H1 (cell line): ENCODE measurements around the gene ELOVL4. TPM values are rescaled to one million over a fixed set of nuclear protein-coding genes. Genes with fewer than 3 reads are reported as not detected.

Experiments
- CTCF ChIA-PET: fragments of 300-600 bp; sonication (Branson Sonifier 250); formaldehyde crosslinking; loops from one replicate; lab custom pipeline; 2021; ENCODE audit not compliant: partially characterized antibody; lab: Charles Lee
- POLR2A ChIA-PET: fragments of 300-600 bp; sonication (Branson Sonifier 250); formaldehyde crosslinking; loops from one replicate; lab custom pipeline; 2021; ENCODE audit warnings: inconsistent platforms; ENCODE audit not compliant: partially characterized antibody; lab: Charles Lee
- DNase-seq, 2 experiments: peaks; one replicate each; pipeline versions ENCODE4 v3.0.0 to v3.0.0-alpha.2; 2010 to 2022; ENCODE audit warnings: low spot score in 2 of 2, low read depth in 1 of 2, mixed read lengths in 1 of 2
- FAIRE-seq: peaks from 2 replicates; lab custom pipeline; 2011; peaks lifted over from hg19 to GRCh38; lab: Jason Lieb, UNC
- H2AFZ ChIP-seq: 2 replicates; pipeline ENCODE4 v1.8.1; 2012; ENCODE audit warnings: low read length, inconsistent platforms
- H2AK5ac ChIP-seq: 2 replicates; pipeline ENCODE4 v1.6.1; 2013; ENCODE audit warnings: low read depth, low read length
- H2BK120ac ChIP-seq: replicated peaks from 2 replicates; pipeline ENCODE3; 2013; ENCODE audit warnings: low read depth, low read length, inconsistent platforms
- H2BK12ac ChIP-seq: 2 replicates; pipeline ENCODE4 v1.6.1; 2013; ENCODE audit warnings: low read depth, low read length
- H2BK15ac ChIP-seq: 2 replicates; pipeline ENCODE4 v1.6.1; 2013; ENCODE audit warnings: low read length
- H2BK20ac ChIP-seq: 2 replicates; pipeline ENCODE4 v1.6.1; 2013; ENCODE audit warnings: low read length
- H2BK5ac ChIP-seq: 2 replicates; pipeline ENCODE4 v1.6.1; 2013; ENCODE audit warnings: low read depth, low read length
- H3K14ac ChIP-seq: 2 replicates; pipeline ENCODE4 v1.6.1; 2013; ENCODE audit warnings: inconsistent platforms; ENCODE audit not compliant: insufficient read length
- H3K18ac ChIP-seq: 2 replicates; pipeline ENCODE4 v1.6.1; 2013; ENCODE audit warnings: low read length; ENCODE audit errors: extremely low read depth
- H3K23ac ChIP-seq: 2 replicates; pipeline ENCODE4 v1.6.1; 2013; ENCODE audit warnings: inconsistent platforms; ENCODE audit not compliant: insufficient read length
- H3K23me2 ChIP-seq: 2 replicates; pipeline ENCODE4 v1.6.1; 2013; ENCODE audit warnings: low read depth, low read length
- H3K27ac ChIP-seq: 2 replicates; pipeline ENCODE4 v1.6.1; 2011; ENCODE audit warnings: low read depth, low read length, inconsistent platforms
- H3K27me3 ChIP-seq, 4 experiments: replicated peaks in 1 of 4; 1 replicate in 1 of 4; 2 replicates in 3 of 4; pipeline versions ENCODE4 v1.6.1 to v1.8.1; 2011 to 2013; ENCODE audit warnings: low read length in 3 of 4, mild to moderate bottlenecking in 3 of 4, inconsistent platforms in 2 of 4, mixed read lengths in 2 of 4, moderate library complexity in 1 of 4; ENCODE audit not compliant: control insufficient read depth in 3 of 4, insufficient read depth in 3 of 4; ENCODE audit errors: extremely low read depth in 1 of 4
- H3K36me3 ChIP-seq, 4 experiments: 2 replicates each; pipeline versions ENCODE4 v1.6.1 to v1.8.1; 2011 to 2013; ENCODE audit warnings: mild to moderate bottlenecking in 4 of 4, low read length in 3 of 4, moderate library complexity in 2 of 4, control low read depth in 1 of 4, inconsistent platforms in 1 of 4; ENCODE audit not compliant: insufficient read depth in 4 of 4, control insufficient read depth in 2 of 4
- H3K4ac ChIP-seq: replicated peaks from 2 replicates; pipeline ENCODE3; 2013; ENCODE audit warnings: low read length, low read depth, mixed read lengths, inconsistent platforms; ENCODE audit not compliant: insufficient read length
- H3K4me1 ChIP-seq, 4 experiments: replicated peaks in 1 of 4; 1 replicate in 1 of 4; 2 replicates in 3 of 4; pipeline versions ENCODE4 v1.6.1 to v1.8.1; 2011 to 2013; ENCODE audit warnings: low read length in 3 of 4, inconsistent platforms in 2 of 4, mixed read lengths in 1 of 4; ENCODE audit not compliant: insufficient read depth in 4 of 4, control insufficient read depth in 3 of 4
- H3K4me2 ChIP-seq, 2 experiments: 2 replicates each; pipeline versions ENCODE4 v1.6.1 to v1.8.1; 2011 to 2013; ENCODE audit warnings: low read depth in 2 of 2, low read length in 2 of 2, control low read depth in 1 of 2, inconsistent platforms in 1 of 2, mild to moderate bottlenecking in 1 of 2; ENCODE audit not compliant: insufficient read depth in 1 of 2
- H3K4me3 ChIP-seq, 4 experiments: fragments of 200-600, 300-600 bp in 1 of 4; sonication (generic), shearing (Covaris generic), sonication (Bioruptor Twin) in 1 of 4; 2 replicates each; pipeline versions ENCODE4 v1.5.1 to v1.8.1; 2011 to 2016; ENCODE audit warnings: low read length in 4 of 4, low read depth in 3 of 4, control low read depth in 2 of 4, inconsistent platforms in 2 of 4, mild to moderate bottlenecking in 2 of 4, mixed read lengths in 1 of 4, moderate library complexity in 1 of 4; ENCODE audit not compliant: insufficient read depth in 2 of 4; ENCODE audit errors: extremely low read depth in 1 of 4
- H3K56ac ChIP-seq: replicated peaks from 2 replicates; pipeline ENCODE3; 2013; ENCODE audit warnings: low read depth, mild to moderate bottlenecking, mixed read lengths, low read length, inconsistent platforms; ENCODE audit not compliant: insufficient read length
- H3K79me1 ChIP-seq: 2 replicates; pipeline ENCODE4 v1.6.1; 2013; ENCODE audit warnings: low read depth, low read length, control low read depth
- H3K79me2 ChIP-seq, 2 experiments: 2 replicates each; pipeline versions ENCODE4 v1.6.1 to v1.8.1; 2012 to 2013; ENCODE audit warnings: low read length in 2 of 2, mild to moderate bottlenecking in 2 of 2, inconsistent platforms in 1 of 2; ENCODE audit not compliant: insufficient read depth in 2 of 2, control insufficient read depth in 1 of 2
- H3K9ac ChIP-seq, 4 experiments: replicated peaks in 1 of 4; 1 replicate in 1 of 4; 2 replicates in 3 of 4; pipeline versions ENCODE4 v1.6.1 to v1.8.1; 2011 to 2013; ENCODE audit warnings: low read depth in 3 of 4, low read length in 3 of 4, control low read depth in 2 of 4, mild to moderate bottlenecking in 2 of 4, moderate library complexity in 2 of 4, inconsistent platforms in 1 of 4; ENCODE audit errors: extremely low read depth in 1 of 4
- H3K9me3 ChIP-seq, 2 experiments: 2 replicates each; pipeline versions ENCODE4 v1.6.1 to v1.8.1; 2012 to 2013; ENCODE audit warnings: mild to moderate bottlenecking in 2 of 2, moderate library complexity in 2 of 2, control low read depth in 1 of 2, inconsistent platforms in 1 of 2, low read depth in 1 of 2, low read length in 1 of 2, mixed read lengths in 1 of 2; ENCODE audit not compliant: insufficient read depth in 2 of 2
- H4K20me1 ChIP-seq, 2 experiments: replicated peaks in 1 of 2; 2 replicates each; pipeline versions ENCODE3 to v1.8.1; 2011 to 2013; ENCODE audit warnings: inconsistent platforms in 2 of 2, low read length in 2 of 2, mild to moderate bottlenecking in 1 of 2; ENCODE audit not compliant: insufficient read depth in 2 of 2, control insufficient read depth in 1 of 2
- H4K5ac ChIP-seq: 2 replicates; pipeline ENCODE4 v1.6.1; 2013; ENCODE audit warnings: low read length, low read depth, mixed read lengths, inconsistent platforms; ENCODE audit not compliant: insufficient read length
- H4K8ac ChIP-seq: 2 replicates; pipeline ENCODE4 v1.8.0; 2013; ENCODE audit warnings: mild to moderate bottlenecking, moderate library complexity, low read length, inconsistent platforms; ENCODE audit not compliant: insufficient read depth; ENCODE audit errors: extremely low read depth
- H4K91ac ChIP-seq: replicated peaks from 2 replicates; pipeline ENCODE3; 2013; ENCODE audit warnings: low read length, mixed read lengths, inconsistent platforms; ENCODE audit not compliant: insufficient read length
- CEBPB ChIP-seq: IDR thresholded peaks from 2 replicates; pipeline ENCODE4 v1.6.1; 2012; ENCODE audit warnings: low read depth, low read length
- SP1 ChIP-seq: IDR thresholded peaks from 2 replicates; pipeline ENCODE4 v1.6.1; 2011; ENCODE audit warnings: low read depth, low read length
- SRF ChIP-seq: IDR thresholded peaks from 2 replicates; pipeline ENCODE4 v1.6.1; 2011; ENCODE audit warnings: mild to moderate bottlenecking, low read depth, low read length, moderate library complexity
- SUZ12 ChIP-seq: fragments of 200-600 bp; sonication (generic); IDR thresholded peaks from 2 replicates; pipeline ENCODE4 v1.6.1; 2012; ENCODE audit warnings: mild to moderate bottlenecking, inconsistent platforms, low read length, moderate library complexity, mixed read lengths
- YY1 ChIP-seq: IDR thresholded peaks from 2 replicates; pipeline ENCODE4 v1.6.1; 2011; ENCODE audit warnings: low read depth, mild to moderate bottlenecking, low read length
- WGBS, 2 experiments: shearing (Covaris generic) in 1 of 2; methylation state at CpG; one replicate each; pipeline versions ENCODE4 v1.1.6 to v1.1.7; 2013 to 2015; ENCODE audit warnings: low lambda C conversion rate in 2 of 2, mixed read lengths in 2 of 2, inconsistent platforms in 1 of 2, low coverage in 1 of 2, missing lambda C conversion rate in 1 of 2; ENCODE audit not compliant: insufficient replicate concordance in 2 of 2, insufficient coverage in 1 of 2, insufficient read length in 1 of 2; ENCODE audit errors: extremely low coverage in 1 of 2, missing lambda C conversion rate in 1 of 2; 5-methylcytosine and 5-hydroxymethylcytosine counted together
- long read RNA-seq, 2 experiments: library from RNA in 1 of 2; library from capped mRNA in 1 of 2; stranded (forward); transcript quantifications; one replicate each; pipeline ENCODE4 v2.0.0, GENCODE V29; 2021; ENCODE audit warnings: inconsistent platforms in 1 of 2
- polyA minus RNA-seq, 3 experiments: library from RNA; depleted of rRNA, polyadenylated mRNA; stranded (reverse); fragments of >200 nt; gene quantifications; 1 replicate in 2 of 3; 2 replicates in 1 of 3; pipeline ENCODE4 v1.2.3, GENCODE V29; 2011
- polyA plus RNA-seq, 7 experiments: library from polyadenylated mRNA; depleted of rRNA in 3 of 7; stranded (reverse) in 5 of 7; unstranded in 2 of 7; fragments of >200 nt in 5 of 7; fragments of 200-250 nt in 2 of 7; gene quantifications; 1 replicate in 5 of 7; 2 replicates in 1 of 7; 4 replicates in 1 of 7; pipeline versions ENCODE4 v1.2.1 to v1.2.3, GENCODE V29; 2011 to 2013; ENCODE audit warnings: missing spikeins in 2 of 7, mixed read lengths in 2 of 7
- total RNA-seq: library from RNA; stranded (reverse); fragmentation: NEBNext Ultra II Directional; extraction: Animal tissue kit (Norgen Biotek cat#: 25700); gene quantifications from 2 replicates; pipeline ENCODE4 v1.2.1, GENCODE V29; 2021
- TF ChIP-seq, protein P1 (sequence below): IDR thresholded peaks from 2 replicates; pipeline ENCODE4 v1.6.1; 2011; ENCODE audit warnings: low read length, improper control_type of control experiment

The ELOVL4 gene
- total RNA-seq (15.0 and 15.1 TPM in 2 replicates), polyA plus RNA-seq (2011; rRNA removed) (1.8 and 2.0 TPM in 2 replicates), polyA minus RNA-seq (2011; rRNA and poly(A)+ RNA removed) (3.2 and 3.8 TPM in 2 replicates)
- polyA plus RNA-seq (2011; cell fraction: cytosol; rRNA removed) = 3.0 TPM
- 1.1 TPM for polyA plus RNA-seq (2011; cell fraction: nucleus; rRNA removed)
- polyA plus RNA-seq (2012, experiment 1 of 2) = 4.6 to 10.6 TPM (median 5.9 TPM) in 4 replicates
- polyA plus RNA-seq (2012, experiment 2 of 2) = 2.0 TPM
- polyA plus RNA-seq (2013, experiment 1 of 2) = 15.3 TPM
- polyA plus RNA-seq (2013, experiment 2 of 2) = 17.1 TPM
- 6.2 TPM for polyA minus RNA-seq (2011; cell fraction: cytosol; rRNA and poly(A)+ RNA removed)
- polyA minus RNA-seq (2011; cell fraction: nucleus; rRNA and poly(A)+ RNA removed) = 3.4 TPM
- long read RNA-seq, experiment 1, transcript ELOVL4-201 (6 exons, 3,042 nt) = major isoform, 11 of 26 reads
- long read RNA-seq, experiment 1, partial matches to known transcripts = 5 of 26 reads
- long read RNA-seq, experiment 1, other reads (novel, unspliced or antisense) = 10 of 26 reads
- long read RNA-seq, experiment 2, partial matches to known transcripts = 8 of 9 reads
- long read RNA-seq, experiment 2, other reads (novel, unspliced or antisense) = 1 of 9 reads

DNA sequence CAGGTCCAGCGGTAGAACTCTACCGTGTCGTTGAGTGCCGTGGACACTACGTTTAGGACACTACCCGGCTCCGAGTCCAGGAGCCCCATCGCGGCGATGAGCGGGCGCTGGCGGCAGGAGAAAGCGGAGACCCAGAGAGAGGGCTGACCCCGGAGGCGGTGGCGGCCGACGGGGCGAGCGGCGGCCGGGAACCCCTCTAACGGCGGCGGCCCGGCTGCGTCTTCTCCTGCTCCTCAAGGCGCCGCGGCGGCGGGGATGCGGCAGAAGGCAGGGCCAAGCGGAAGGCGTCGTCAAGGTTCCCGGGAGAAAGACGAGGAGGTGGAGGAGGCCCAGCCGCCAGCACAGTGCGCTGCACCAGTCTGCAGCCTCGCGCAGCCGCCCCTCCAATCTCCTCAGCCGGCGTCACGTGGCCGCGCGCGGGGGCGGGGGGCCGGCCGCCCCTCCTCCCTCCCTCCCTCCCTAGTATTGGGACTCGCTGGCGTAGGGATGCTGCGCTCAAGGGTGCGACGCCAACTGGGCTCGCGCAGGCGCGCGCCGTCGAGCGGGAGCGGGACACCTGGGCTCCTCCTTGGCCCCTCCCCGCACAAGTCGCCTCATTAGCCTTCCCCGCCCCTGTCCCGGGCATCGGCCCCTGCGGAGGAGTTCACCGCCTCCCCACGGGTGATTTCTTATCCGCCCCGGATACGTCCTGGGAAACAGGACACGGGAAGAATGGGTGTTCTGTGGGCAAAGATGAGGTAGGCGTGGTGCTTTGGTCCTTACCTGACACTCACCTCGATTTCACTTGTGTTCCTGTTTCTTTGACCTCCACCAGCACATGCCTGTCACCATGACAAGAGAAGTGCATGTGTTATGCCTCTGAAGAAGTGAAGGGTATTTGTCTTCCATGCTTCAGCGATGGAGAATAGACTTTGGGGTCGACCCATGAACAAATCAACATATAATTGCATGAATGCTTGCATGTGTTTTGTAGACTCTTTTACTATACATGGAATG lies at the start of gene ELOVL4:
Gene ELOVL4 (minus strand): TSS at position 363 of the 996 bp plus-strand sequence. CDS start 274 bp downstream, at position 89.
- Histone ChIP-seq H3K23ac (no peak within 1 kb of the TSS), H3K4ac (no peak within 1 kb of the TSS), H3K79me1 (no peaks in the 10 kb centered on the region; the same call in 1 of the 2 replicates), H3K9ac (peak within 1 kb of the TSS; percentile 31 to 64 (median 46); a peak in 6 of 7 replicates), H3K4me1 (peaks cover 4 to 13% (median 8%) of the 10 kb centered on the region in 4 experiments; a peak in 6 of 7 replicates), H3K79me2 (peaks cover 0 to 28% of the 10 kb centered on the region in 2 experiments; a peak in 2 of 4 replicates), H4K20me1 (peaks cover 0 to 4% of the 10 kb centered on the region in 2 experiments), H3K27ac (no peak within 1 kb of the TSS), H3K18ac (peak within 1 kb of the TSS; percentile 73; the same call in 1 of the 2 replicates), H2AFZ (peak within 1 kb of the TSS; percentile 93), H2BK120ac (no peak within 1 kb of the TSS), H2BK15ac (peak within 1 kb of the TSS; percentile 34; the same call in 1 of the 2 replicates), H4K91ac (no peak within 1 kb of the TSS), H2BK20ac (no peak within 1 kb of the TSS), H4K5ac (no peak within 1 kb of the TSS), H3K9me3 (no peaks in the 10 kb centered on the region), H2BK5ac (0 out of 2 replicates have a peak within 1 kb of the TSS, but pooled peaks have one; percentile 35), H3K56ac (no peak within 1 kb of the TSS), H3K4me3 (peak within 1 kb of the TSS; percentile 66 to 85 (median 80)), H2AK5ac (no peak within 1 kb of the TSS; the same call in 1 of the 2 replicates), H3K14ac (no peak within 1 kb of the TSS), H3K36me3 (no peaks in the 10 kb centered on the region), H3K23me2 (peaks cover 15% of the 10 kb centered on the region), H4K8ac (peak within 1 kb of the TSS; percentile 38; the same call in 1 of the 2 replicates), H3K27me3 (no peaks in the 10 kb centered on the region; a peak in 2 of 7 replicates), H3K4me2 (peak within 1 kb of the TSS; percentile 77 to 94), H2BK12ac (no peak within 1 kb of the TSS)
- ChIA-PET CTCF (interaction anchor here (0.8 to 2.9 kb wide), 17 partner anchors 9 to 934 kb away, joined by 3 to 23 read pairs (median 5); no protein-coding TSS in a partner anchor), POLR2A (interaction anchor here (0.7 to 1.7 kb wide), 6 partner anchors 14 to 159 kb away, joined by 3 to 12 read pairs (median 6); partner anchors contain the start of genes BCKDHB and TTK)
- FAIRE-seq (peak; percentile 81), DNase-seq (peak; percentile 79 to 82)
- WGBS, 2 experiments = 2% methylated on average over 52 of the region's 84 CpGs; no CpG with 5 or more reads in 1 of the 2 experiments
- no peak for TF ChIP-seq YY1
- no peak for TF ChIP-seq SUZ12
- TF ChIP-seq SP1 = no peak
- TF ChIP-seq, protein P1, sequence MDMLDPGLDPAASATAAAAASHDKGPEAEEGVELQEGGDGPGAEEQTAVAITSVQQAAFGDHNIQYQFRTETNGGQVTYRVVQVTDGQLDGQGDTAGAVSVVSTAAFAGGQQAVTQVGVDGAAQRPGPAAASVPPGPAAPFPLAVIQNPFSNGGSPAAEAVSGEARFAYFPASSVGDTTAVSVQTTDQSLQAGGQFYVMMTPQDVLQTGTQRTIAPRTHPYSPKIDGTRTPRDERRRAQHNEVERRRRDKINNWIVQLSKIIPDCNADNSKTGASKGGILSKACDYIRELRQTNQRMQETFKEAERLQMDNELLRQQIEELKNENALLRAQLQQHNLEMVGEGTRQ = peak; percentile 89
- no peak for TF ChIP-seq CEBPB
- no peak for TF ChIP-seq SRF
